ENCODE data around the gene GADD45B.
"Not testable (repeated sequence)": the region's sequence is repeated elsewhere in the genome, so short reads cannot be mapped to it uniquely, and the experiment has no call there.

Gene GADD45B

DNA sequence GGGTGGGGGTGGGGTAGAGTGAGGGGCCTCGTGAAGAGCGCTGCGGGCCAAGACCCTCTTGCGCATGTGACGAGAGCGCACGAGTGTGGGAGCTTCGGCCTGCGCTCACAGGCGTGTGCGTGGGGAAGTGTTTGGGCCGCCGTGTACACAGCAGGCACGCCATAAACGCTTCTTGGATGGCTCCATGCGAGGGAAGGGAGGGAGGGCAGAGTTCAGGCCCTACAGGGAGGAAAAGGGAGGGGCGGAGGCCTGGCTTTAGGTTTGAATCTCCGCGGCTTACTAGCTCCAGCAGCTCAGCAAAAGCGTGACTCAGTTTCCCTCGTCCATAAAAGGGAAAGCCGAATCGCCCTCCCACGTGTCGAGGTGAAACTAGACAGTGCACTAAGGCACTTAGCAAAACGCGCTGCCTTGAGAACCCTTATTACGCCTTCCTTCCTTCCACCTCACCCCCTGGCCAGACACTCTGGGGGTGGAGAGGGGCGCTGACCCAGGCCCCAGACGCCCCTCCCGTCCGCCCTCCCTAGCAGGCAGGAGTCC is 12.5 kb downstream of the GADD45B start:
- DNase-seq (no peak), ATAC-seq (peak; percentile 19)

DNA sequence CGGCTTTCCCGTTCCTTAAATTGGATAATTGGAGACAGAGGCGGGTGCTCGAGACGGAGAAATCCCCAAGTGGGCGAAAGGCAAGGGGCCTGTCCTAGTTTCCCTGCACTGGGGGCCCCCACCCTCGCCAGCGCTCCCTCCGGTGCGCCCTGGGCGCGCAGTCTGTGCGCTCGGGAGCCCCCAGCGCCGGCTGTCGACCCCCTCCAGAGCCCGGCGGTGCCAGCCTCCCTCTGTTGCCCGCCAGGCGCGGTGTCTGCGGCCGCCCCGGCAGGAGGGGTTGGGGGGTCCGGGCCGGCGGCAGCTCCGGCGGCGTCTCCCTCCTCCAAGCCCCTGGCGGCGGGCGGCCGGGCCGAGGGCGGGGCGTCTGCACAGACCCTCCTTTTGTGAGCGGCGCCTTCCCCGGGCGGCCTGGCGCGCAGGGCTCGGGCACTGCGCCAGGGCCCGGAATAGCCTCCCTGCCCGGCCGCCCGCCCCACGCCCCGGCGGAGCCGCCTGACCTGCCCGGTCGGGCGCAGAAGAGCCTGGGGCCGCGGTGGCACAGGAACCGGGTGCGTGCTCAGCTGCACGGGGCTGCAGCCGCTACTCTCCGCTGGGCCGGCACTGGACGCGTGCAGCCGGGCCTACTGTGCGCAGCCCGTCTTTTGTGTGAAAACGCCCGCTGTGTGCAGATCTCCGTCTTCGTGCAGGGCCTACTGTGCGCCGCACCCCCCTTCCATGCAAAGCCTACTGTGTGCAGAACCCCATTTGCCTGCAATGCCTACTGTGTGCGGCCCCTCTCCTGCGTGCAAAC is 13.2 kb downstream of the GADD45B start:
- ATAC-seq (peak; percentile 37), DNase-seq (peak; percentile 36)

DNA sequence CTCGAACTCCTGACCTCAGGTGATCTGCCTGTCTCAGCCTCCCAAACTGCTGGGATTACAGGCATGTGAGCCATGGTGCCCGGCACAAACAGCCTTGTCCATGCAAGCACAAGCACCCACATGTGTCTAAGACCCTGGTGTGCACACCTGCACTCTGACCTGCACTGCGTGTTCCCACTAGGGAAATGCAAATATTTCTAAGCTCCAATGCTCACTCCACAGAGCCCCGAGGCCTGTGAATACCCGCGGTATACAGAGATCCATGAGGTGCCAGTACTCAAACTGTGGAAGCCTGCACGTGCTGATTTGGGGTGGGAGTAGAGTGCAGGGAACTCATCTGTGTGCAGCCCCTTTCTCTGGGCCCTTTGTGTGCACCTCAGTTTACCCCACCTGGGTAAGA is 14.7 kb downstream of the GADD45B start:
- DNase-seq (no peak), ATAC-seq (no peak)

DNA sequence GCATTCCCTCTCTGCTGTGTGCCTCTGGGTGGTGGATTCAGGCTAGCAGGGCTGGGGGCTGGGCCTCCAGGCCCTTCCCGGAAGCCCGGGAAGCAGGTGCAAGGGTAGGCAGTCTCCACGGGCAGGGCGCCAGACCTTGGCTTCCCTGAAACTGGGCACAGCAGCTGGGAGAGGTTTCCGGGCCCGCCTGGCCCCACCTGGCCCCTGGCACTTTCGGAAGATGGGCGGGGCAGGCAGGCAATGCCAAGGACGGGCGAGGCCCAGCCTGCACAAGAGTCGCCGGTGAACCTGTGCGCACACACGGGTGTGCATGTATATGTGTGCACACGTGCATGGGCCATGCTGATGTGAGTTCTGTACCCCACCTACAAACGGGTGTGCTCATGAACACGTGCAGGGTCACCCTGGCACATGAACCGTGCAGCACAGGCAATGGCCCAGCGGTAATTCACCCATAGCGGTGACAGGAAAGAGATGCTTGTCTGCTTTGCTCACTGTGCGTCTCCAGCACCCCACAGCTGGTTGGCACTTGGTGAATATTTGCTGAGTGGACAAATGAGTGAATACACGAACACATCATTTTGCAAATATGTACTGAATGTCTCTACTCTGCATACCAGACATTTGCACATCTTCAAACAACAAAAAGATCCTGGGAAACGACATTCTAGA is 15.3 kb downstream of the GADD45B start:
- DNase-seq, result no peak
- ATAC-seq, result no peak

DNA sequence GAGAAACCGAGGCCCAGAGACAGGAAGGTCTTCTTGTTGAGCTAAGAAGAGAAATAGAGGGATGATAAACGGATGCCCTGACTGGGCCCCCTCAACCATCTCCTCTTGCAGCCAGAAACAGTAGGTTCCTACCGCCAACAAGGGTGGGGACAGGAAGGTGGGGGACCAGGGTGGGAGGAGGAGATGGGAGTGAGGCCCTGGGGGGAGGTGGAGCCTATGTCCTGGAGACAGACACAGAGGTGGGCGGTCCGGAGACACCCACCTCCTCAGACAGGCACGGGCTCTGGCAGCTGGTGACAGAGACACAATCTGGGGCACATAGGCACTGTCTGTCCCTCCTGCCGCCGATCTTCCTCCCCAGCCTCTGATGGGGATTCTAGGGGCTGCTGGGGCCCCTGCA is 16.9 kb downstream of the GADD45B start:
- ATAC-seq (no peak), DNase-seq (no peak)

DNA sequence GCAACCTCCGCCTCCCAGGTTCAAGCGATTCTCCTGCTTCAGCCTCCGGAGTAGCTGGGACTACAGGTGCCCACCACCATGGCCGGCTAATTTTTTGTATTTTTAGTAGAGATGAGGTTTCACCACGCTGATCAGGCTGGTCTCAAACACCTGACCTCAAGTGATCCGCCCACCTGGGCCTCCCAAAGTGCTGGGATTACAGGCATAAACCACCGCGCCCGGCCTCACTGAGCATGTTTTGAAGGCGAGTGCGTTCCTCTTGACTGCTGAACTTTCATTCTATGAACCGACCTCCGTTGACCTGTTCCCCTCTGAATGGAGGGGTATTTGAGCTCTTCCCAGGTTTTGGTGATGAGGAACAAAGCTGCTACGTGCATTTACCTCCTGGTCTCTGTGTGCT is 17.5 kb downstream of the GADD45B start:
- ATAC-seq, DNase-seq: not testable (repeated sequence)

DNA sequence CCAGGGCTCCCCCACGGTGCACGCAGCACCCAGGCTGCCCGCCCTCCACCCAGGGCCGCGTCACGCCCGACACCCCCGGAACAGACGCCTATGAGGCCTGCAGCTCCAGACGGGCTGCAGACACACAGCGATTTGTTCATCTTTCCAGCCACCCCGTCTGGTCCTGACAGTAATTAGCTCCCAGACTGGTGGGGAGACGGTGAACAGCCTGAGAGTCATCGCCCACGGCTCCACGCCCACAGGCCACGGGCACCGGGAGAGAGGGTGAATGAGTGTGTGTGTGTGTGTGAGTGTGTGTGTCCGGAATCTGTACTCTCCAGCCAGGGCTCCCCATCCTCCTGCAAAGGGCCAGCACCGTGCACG is 18.1 kb downstream of the GADD45B start:
- ATAC-seq (no peak), DNase-seq (no peak)

DNA sequence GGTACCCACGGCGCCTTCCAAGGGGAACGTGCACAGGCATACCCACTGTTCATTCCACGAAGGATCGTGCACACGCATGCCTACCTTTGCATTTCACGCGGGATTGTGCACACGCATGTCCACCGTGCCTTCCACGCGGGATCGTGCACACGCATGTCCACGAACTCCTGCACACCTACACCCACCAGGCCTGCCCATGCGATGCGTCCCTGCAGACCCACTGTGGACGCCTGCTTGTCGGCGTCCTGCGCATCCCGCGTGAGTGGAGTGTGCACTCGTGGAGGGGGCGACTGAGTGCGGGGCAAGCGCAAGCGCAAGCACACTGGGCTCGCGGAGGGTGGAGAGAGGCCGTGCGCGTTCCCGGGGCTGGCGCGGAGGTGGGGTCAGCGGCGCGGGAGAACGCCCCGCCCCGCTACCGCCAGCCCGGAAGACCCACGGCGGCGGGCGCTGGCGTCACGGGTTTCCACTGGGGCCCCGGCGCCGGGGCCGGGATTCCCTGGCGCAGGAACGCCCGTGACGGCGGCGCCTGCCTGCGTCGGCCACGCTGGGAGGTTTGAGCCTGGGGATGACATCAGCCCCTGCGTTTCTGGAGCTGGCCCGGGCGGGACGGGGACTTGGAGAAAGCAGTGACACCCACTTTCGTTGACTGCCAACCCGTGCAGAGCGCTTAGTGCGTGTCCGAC is 18.7 kb downstream of the GADD45B start:
- peak; percentile 62 for DNase-seq
- peak; percentile 62 for ATAC-seq

DNA sequence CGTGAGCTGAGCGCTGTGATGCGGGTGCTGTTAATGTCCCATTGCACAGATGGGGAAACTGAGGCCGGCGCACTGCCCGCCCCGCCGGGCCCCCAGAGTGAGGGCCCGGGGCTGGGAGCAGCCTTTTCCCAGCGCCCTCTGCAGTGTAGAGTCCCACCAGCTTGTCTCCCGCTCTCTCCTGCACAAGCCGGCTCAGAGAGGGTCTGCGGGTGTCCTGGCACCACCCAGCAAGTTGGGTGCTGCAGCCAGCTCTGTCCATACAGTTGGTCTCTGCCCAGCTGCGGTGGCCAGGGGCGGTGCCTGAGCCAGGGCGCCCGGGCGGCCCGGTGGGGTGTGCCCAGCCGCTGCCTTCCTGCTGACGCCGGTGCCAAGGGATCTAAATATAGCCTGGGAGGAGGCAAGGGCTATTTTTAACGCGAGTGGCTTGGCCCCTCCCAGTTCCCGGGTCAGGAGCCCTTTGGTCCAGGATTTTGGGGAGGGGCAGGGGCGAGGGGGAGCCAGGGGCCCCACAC is 19.3 kb downstream of the GADD45B start:
- ATAC-seq (peak; percentile 26), DNase-seq (no peak)

DNA sequence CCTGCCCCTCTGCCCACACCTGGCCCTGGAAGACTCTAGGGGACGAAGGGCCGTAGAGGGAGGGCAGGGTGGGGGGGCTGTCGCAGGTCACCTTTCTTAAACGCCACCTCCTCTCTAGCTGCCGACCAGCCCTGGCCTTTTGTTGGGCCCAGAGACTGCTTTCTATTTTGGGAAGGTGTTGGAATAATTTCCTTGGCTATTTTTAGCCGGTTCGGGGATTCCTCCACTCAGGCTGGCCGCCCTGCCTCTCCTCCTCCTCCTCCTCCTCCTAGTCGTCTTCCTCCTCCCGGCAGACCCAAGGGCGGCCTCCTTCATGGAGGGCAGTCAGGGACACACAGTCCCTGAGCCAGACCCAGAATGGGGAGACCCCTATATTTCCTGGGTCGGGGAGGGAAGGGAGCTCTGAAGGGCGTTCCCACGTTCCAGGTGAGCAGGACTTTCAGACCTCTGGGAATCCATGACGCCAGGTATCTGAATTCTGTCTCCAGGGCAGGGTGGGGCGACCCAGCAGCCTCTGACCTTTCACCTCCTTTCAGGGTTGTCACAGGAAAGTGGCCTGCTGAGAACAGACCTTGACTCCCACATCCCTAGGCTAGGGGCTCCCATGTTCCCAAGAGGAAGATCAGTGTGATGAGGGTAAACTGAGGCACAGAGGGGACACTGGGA is 19.9 kb downstream of the GADD45B start:
- no peak for ATAC-seq
- no peak for DNase-seq

DNA sequence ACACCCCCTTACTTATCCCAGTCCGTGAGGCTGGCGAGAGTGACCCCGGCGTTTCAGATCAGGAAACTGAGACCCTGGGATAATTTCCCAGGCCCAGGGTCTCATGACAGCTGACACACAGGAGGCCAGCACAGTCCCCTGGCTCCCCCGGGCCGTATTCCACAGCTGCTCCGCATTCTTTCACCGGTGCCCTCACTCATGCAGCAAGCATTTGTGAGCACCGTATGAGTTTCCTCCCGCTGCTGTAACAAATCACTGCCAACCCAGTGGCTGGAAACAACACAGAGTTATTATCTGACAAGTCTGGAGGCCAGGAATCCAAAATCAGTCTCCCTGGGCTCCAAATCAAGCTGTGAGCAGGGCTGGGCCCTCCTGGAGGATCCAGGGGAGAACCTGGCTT is 21.3 kb downstream of the GADD45B start:
- DNase-seq (no peak), ATAC-seq (no peak)

DNA sequence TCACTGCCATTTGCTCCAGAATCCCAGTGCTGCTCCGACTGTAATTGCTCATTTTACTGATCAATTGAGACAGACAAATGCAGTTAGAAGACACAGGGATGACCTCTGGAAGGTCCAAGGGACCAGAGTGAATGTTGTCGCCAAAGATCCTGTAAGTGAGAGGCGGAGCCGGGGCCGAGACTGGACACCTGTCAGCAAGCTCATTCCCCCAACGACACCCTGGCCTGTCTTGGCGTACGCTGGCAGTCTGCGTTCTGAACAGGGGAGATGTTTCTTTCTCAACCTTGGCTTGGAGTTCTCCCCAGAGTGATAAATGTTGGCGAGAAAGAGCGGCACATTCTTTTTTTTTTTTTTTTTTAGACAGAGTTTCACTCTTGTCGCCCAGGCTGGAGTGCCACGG is 24.2 kb downstream of the GADD45B start:
- no peak for DNase-seq
- no peak for ATAC-seq

DNA sequence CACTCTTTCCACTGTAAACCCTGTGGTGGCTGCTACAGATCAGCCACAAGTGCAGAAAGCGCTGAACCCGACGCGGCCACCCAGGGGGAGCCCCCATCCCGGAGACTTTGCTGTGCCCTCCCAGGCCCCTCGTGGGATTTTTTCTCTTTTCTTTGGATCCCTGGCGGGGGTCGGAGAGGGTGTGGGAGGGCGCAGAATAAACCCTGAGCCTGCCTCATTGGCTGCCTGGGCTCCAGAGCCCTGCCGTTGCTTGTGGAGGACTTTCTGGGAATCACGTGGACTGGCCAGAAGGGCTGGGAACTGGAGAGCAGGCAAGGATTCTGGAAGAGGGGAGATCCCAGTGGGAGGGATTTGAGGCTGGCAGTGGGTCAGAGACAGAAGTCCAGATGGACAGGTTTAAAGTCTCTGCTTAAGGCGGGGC is 24.9 kb downstream of the GADD45B start:
- ATAC-seq (no peak), DNase-seq (no peak)

DNA sequence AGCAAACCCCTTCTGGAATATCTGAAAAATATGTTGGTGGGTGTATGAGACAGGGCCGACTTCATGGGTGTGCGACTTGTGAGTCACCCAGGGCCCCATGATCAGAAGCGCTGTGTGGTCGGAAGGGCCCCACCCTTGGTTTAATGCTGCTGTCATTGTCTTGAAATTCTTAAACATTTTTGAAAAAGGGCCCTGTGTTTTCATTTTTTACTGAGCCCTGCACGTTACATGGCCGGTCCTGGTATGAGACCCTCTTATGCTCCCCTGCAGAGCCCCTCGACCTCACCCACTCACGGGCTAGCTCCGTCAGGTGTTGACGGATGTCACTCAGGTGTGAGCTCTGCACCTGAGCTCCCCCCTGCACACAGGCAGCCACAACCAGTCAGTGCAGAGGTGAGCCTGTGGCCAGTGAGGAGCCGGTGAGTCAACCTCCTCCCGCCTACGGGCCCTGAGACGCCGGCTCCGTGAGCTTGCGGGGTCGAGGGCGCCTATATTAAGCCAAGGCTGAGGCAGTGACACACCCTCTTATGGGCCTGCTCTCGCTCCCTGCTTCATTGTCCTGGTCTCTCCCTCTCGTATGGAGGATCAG is 27.7 kb downstream of the GADD45B start:
- ATAC-seq (peak; percentile 95), DNase-seq (peak; percentile 82)

DNA sequence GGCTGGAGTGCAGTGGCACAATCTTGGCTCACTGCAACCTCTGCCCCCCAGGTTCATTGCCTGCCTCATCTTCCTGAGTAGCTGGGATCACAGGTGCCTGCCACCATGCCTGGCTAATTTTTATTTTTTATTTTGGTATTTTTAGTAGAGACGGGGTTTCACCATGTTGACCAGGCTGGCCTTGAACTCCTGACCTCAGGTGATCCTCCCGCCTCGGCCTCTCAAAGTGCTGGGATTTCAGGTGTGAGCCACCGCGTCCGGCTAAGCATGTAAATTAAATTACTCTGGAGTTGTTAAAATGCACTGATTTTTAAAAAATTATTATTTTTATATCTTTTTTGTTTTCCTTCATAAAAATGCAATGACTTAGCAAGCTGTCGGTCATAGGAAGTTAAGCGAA is 30.7 kb downstream of the GADD45B start:
- DNase-seq, ATAC-seq: not testable (repeated sequence)

DNA sequence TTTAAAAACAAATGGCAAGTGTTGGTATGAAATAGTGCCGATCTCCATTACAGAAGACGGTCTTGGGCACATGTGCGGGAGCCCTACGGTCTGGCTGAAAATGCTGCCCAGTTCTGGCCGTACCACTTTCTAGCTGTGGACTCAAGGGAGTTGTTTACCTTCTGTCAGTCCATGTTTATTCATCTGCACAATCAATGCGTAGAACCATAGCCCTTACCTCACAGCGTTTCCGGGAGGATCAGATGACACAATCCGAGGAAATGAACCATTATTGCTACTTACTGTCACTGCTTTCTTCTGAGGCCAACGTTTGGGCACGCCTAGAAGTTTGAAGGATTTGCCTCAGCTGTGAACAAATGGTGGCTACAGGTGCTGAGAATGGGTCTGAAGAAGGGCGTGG is 31.2 kb downstream of the GADD45B start:
- DNase-seq, result no peak
- ATAC-seq, result no peak

DNA sequence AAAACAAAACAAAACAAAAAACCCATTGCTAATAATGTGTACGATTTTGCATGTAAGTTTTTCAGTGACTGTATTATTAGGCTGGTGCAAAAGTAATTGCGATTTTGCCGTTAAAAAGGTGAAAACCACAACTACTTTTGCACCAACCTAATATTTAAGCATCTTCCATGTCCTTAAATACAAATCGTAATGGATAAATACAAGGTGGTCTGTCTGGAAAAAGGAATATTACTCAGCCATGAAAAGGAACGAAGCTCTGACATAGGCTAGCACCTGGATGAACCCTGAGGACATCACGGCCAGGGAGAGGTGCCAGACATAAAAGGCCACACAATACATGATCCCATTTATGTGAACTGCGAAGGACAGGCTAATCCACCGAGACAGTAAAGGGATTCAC is 33.2 kb downstream of the GADD45B start:
- no peak for ATAC-seq
- no peak for DNase-seq

DNA sequence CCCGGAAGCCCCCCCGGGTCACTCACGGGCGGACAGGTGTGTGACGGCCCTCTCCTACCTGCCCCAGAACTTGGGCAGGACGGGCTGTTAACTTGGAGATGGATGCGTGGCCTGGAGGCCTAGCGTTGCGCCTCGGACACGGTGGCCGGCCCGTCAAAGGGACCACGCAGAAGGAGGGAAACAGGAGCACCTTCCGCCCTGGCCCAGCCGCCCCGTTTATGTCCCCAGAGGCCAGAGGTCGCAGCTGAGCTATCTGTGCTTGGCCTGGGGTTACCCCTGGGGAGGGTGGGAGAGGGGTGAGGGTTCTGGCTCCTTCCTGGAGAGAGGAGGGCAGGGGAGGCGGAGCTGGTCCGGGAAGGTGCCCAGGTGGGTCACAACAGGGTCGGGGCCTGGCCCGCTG is 35.6 kb downstream of the GADD45B start:
- no peak for ATAC-seq
- no peak for DNase-seq

DNA sequence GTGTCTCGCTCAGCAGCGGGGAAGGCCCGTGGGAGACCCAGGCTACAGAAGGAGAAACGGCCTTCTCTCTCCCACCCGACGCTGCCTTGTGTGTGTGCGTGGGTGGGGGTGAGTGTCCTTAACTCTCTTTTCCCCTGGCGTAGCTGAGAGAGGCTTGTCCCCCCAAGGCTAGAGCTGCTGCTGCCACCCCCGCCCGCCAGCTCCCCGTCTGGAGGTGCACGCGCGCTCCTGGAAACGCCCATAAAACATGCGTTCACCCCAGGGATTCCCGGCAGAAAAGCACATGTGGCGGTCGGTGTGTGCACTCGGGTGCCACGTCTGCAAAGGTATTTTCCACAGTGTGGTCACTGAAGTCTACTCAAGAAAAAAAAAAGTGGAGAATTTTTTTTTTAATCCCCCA is 36.1 kb downstream of the GADD45B start:
- ATAC-seq (no peak), DNase-seq (no peak)

DNA sequence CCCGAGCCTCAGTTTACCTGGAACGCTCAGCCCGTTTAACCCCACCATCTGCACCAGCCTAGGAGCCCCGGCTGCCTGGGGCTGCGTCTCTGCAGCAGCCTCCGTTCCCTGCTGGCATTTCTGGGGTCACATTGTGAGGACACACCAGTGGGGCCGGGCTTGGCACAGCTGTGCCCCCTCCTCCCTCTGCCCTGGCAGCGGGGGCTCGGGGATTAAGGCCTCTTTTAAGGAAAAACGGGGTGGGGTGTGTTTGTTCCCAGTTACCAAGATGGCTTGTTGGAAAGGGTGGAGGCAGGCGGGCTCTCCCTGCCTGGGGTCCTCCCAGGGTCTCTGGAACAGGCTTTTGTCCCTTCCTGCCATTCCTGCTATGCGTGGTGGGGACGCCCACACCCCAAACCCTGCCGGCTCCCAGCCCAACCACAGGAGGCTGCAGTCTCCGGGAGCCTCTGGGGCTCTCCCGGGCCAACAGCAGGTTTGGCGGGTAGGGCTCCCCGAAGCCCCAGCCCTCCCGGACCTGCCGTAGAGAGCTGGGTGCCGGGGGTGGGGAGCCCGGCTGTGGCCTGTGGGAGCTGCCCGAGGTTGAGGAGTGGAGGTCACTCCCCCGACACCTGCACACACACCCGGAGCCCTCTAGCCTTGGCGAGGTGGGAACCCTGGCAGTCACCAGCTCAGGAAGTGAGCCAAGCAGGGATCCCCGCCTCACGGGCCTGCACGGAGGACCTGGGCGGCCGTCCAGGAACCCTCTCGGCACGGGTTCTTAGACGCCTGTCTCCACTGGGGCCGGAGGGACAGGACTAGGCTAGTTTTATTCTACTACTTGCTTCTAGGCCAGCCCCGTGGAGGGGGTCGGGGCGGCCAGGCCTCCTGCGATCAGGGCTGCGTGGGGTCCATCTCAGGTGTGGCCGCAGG is 36.9 kb downstream of the GADD45B start:
- DNase-seq (no peak), ATAC-seq (no peak)

DNA sequence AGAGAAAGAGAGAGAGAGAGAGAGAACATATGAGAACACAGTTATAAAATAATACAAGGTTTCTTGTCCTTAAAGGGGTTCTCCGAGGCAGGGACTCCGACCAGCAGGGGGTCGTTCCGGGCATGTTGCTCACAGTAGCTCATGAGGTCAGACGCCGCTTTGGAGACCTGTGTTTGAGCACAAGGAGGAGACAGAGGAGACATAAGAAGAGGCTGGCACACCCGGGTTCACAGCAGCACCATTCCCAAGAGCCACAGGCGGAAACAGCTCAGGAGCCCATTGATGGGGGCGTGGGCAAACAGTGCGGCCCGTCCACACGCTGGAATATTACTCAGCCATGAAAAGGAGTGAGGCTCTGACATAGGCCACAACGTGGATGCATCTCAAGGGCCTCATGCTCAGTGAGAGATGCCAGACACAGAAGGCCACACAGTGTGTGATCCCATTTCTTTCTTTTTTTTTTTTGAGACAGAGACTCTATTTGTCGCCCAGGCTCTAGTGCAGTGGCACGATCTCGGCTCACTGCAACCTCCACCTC is 39.1 kb downstream of the GADD45B start:
- no peak for DNase-seq
- ATAC-seq, result no peak

All from stimulated activated naive CD8-positive, alpha-beta T cell treated with anti-CD3 and anti-CD28 coated beads, Interleukin-15, Interleukin-2, amounts not matched to agents 100 U/mL and 50 U/mL, for 24 hours (primary cell).